HepG2 (cell line): ENCODE results near the gene FDXR. TPM values are rescaled to one million over a fixed set of nuclear protein-coding genes. Genes with fewer than 3 reads are reported as not detected.

Source experiments
- ARID2 ChIP-seq: sonication (generic); formaldehyde crosslinking; IDR thresholded peaks from 2 replicates; pipeline ENCODE4 v1.8.1; 2022; ENCODE audit warnings: mild to moderate bottlenecking, missing genetic modification reagents, borderline replicate concordance
- ATRX ChIP-seq: sonication (generic); formaldehyde crosslinking; IDR thresholded peaks from 2 replicates; pipeline ENCODE4 v1.4.0; 2020; ENCODE audit warnings: missing genetic modification reagents, borderline replicate concordance
- JDP2 ChIP-seq: sonication (generic); formaldehyde crosslinking; IDR thresholded peaks from 2 replicates; pipeline ENCODE4 v1.8.1; 2022; ENCODE audit warnings: missing genetic modification reagents, borderline replicate concordance
- KDM5B ChIP-seq: sonication (generic); formaldehyde crosslinking; IDR thresholded peaks from 2 replicates; pipeline ENCODE4 v1.4.0; 2020; ENCODE audit warnings: missing genetic modification reagents, mild to moderate bottlenecking, borderline replicate concordance
- PPARG ChIP-seq: conservative IDR thresholded peaks from 2 replicates; pipeline ENCODE4 v1.6.1; 2016; ENCODE audit warnings: missing biosample characterization, missing genetic modification reagents
- RAD21 ChIP-seq: fragments of 450-650 bp; formaldehyde crosslinking; IDR thresholded peaks from 2 replicates; pipeline ENCODE4 v1.5.0; 2020; ENCODE audit warnings: mild to moderate bottlenecking
- RFX5 ChIP-seq: IDR thresholded peaks from 2 replicates; pipeline ENCODE4 v1.6.1; 2011; ENCODE audit warnings: low read depth, low read length, improper control_type of control experiment
- RFXAP ChIP-seq: sonication (generic); formaldehyde crosslinking; IDR thresholded peaks from 2 replicates; pipeline ENCODE4 v1.4.0; 2020; ENCODE audit warnings: missing genetic modification reagents, borderline replicate concordance
- THYN1 ChIP-seq: sonication (generic); formaldehyde crosslinking; IDR thresholded peaks from 2 replicates; pipeline ENCODE4 v1.8.1; 2023; ENCODE audit warnings: low read depth, mild to moderate bottlenecking, moderate library complexity, missing genetic modification reagents, borderline replicate concordance
- ZBTB34 ChIP-seq: sonication (generic); formaldehyde crosslinking; IDR thresholded peaks from 2 replicates; pipeline ENCODE4 v1.8.0; 2022; ENCODE audit warnings: mild to moderate bottlenecking, missing genetic modification reagents
- ZFYVE20 ChIP-seq: sonication (generic); formaldehyde crosslinking; IDR thresholded peaks from 2 replicates; pipeline ENCODE4 v1.8.0; 2023; ENCODE audit warnings: low read depth, mild to moderate bottlenecking, moderate library complexity, missing genetic modification reagents, borderline replicate concordance
- ZNF24 ChIP-seq: fragments of 450-650 bp; IDR thresholded peaks from 2 replicates; pipeline ENCODE4 v1.6.1; 2017; ENCODE audit warnings: antibody characterized with exemption, mild to moderate bottlenecking
- ZNF557 ChIP-seq: sonication (generic); formaldehyde crosslinking; IDR thresholded peaks from 2 replicates; pipeline ENCODE4 v1.4.0; 2020; ENCODE audit warnings: missing genetic modification reagents
- ZNF644 ChIP-seq: IDR thresholded peaks from 2 replicates; pipeline ENCODE4 v1.6.1; 2016; ENCODE audit warnings: low read depth
- ZNF660 ChIP-seq: sonication (generic); formaldehyde crosslinking; IDR thresholded peaks from 2 replicates; pipeline ENCODE4 v1.5.1; 2020; ENCODE audit warnings: mild to moderate bottlenecking, low read depth, missing genetic modification reagents, borderline replicate concordance
- ZNF83 ChIP-seq: sonication (generic); formaldehyde crosslinking; IDR thresholded peaks from 2 replicates; pipeline ENCODE4 v1.4.0; 2020; ENCODE audit warnings: missing genetic modification reagents, mild to moderate bottlenecking, borderline replicate concordance
- polyA plus RNA-seq, 8 experiments: library from polyadenylated mRNA; depleted of rRNA in 3 of 8; stranded (reverse) in 7 of 8; unstranded in 1 of 8; fragments of >200 nt; fragmentation: Illumina TruSeq in 4 of 8; extraction: Trizol in 4 of 8; gene quantifications; 2 replicates each; pipeline versions ENCODE4 v1.2.1 to v1.2.3, GENCODE V29; 2011 to 2016; ENCODE audit warnings: low read depth in 4 of 8, missing spikeins in 1 of 8, mixed read lengths in 1 of 8; ENCODE audit not compliant: insufficient read depth in 1 of 8
- total RNA-seq, 5 experiments: library from RNA; depleted of rRNA; stranded (reverse); fragments of >200 nt; fragmentation: Illumina TruSeq; extraction: Trizol; gene quantifications; 2 replicates each; pipeline ENCODE4 v1.2.3, GENCODE V29; 2016; ENCODE audit warnings: low read depth in 1 of 5
- TF ChIP-seq, protein P1 (sequence below): sonication (generic); formaldehyde crosslinking; IDR thresholded peaks from 2 replicates; pipeline ENCODE4 v1.5.0; 2020; ENCODE audit warnings: missing genetic modification reagents
- TF ChIP-seq, protein P2 (sequence below): IDR thresholded peaks from 2 replicates; pipeline ENCODE4 v1.6.1; 2016; ENCODE audit warnings: control low read depth
- TF ChIP-seq, protein P3 (sequence below): sonication (generic); formaldehyde crosslinking; IDR thresholded peaks from 2 replicates; pipeline ENCODE4 v1.4.0; 2020; ENCODE audit warnings: missing genetic modification reagents, borderline replicate concordance

FDXR gene
- total and polyA plus RNA-seq, 2 of the 13 experiments (the other 11 are each of a cell fraction or from before 2014, with no cell fraction given) = 23.4 to 116 TPM

GRCh38 chr17:74872313-74873036 is at the start of gene FDXR (continued):
- TF ChIP-seq ZFYVE20 (CRISPR knock-in tag) = no peak
- TF ChIP-seq, protein P1, sequence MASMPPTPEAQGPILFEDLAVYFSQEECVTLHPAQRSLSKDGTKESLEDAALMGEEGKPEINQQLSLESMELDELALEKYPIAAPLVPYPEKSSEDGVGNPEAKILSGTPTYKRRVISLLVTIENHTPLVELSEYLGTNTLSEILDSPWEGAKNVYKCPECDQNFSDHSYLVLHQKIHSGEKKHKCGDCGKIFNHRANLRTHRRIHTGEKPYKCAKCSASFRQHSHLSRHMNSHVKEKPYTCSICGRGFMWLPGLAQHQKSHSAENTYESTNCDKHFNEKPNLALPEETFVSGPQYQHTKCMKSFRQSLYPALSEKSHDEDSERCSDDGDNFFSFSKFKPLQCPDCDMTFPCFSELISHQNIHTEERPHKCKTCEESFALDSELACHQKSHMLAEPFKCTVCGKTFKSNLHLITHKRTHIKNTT (CRISPR knock-in tag) = peak; percentile 90; the same call in 1 of the 2 replicates
- no peak for TF ChIP-seq RFXAP (CRISPR knock-in tag)
- 0 out of 2 replicates have a peak, but pooled peaks have one; percentile 7 for TF ChIP-seq ZNF644 (CRISPR knock-in tag)
- TF ChIP-seq RAD21 = peak; percentile 58
- TF ChIP-seq THYN1 (CRISPR knock-in tag) = peak; percentile 82; the same call in 1 of the 2 replicates
- TF ChIP-seq, protein P2, sequence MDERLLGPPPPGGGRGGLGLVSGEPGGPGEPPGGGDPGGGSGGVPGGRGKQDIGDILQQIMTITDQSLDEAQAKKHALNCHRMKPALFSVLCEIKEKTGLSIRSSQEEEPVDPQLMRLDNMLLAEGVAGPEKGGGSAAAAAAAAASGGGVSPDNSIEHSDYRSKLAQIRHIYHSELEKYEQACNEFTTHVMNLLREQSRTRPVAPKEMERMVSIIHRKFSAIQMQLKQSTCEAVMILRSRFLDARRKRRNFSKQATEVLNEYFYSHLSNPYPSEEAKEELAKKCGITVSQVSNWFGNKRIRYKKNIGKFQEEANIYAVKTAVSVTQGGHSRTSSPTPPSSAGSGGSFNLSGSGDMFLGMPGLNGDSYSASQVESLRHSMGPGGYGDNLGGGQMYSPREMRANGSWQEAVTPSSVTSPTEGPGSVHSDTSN = no peak
- TF ChIP-seq ZNF557 (CRISPR knock-in tag) = peak; percentile 71; the same call in 1 of the 2 replicates
- TF ChIP-seq ATRX (CRISPR knock-in tag) = no peak
- TF ChIP-seq, protein P3, sequence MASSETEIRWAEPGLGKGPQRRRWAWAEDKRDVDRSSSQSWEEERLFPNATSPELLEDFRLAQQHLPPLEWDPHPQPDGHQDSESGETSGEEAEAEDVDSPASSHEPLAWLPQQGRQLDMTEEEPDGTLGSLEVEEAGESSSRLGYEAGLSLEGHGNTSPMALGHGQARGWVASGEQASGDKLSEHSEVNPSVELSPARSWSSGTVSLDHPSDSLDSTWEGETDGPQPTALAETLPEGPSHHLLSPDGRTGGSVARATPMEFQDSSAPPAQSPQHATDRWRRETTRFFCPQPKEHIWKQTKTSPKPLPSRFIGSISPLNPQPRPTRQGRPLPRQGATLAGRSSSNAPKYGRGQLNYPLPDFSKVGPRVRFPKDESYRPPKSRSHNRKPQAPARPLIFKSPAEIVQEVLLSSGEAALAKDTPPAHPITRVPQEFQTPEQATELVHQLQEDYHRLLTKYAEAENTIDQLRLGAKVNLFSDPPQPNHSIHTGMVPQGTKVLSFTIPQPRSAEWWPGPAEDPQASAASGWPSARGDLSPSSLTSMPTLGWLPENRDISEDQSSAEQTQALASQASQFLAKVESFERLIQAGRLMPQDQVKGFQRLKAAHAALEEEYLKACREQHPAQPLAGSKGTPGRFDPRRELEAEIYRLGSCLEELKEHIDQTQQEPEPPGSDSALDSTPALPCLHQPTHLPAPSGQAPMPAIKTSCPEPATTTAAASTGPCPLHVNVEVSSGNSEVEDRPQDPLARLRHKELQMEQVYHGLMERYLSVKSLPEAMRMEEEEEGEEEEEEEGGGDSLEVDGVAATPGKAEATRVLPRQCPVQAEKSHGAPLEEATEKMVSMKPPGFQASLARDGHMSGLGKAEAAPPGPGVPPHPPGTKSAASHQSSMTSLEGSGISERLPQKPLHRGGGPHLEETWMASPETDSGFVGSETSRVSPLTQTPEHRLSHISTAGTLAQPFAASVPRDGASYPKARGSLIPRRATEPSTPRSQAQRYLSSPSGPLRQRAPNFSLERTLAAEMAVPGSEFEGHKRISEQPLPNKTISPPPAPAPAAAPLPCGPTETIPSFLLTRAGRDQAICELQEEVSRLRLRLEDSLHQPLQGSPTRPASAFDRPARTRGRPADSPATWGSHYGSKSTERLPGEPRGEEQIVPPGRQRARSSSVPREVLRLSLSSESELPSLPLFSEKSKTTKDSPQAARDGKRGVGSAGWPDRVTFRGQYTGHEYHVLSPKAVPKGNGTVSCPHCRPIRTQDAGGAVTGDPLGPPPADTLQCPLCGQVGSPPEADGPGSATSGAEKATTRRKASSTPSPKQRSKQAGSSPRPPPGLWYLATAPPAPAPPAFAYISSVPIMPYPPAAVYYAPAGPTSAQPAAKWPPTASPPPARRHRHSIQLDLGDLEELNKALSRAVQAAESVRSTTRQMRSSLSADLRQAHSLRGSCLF (CRISPR knock-in tag) = 0 out of 2 replicates have a peak, but pooled peaks have one; percentile 77
- no peak for TF ChIP-seq ZNF660 (CRISPR knock-in tag)
- TF ChIP-seq KDM5B (CRISPR knock-in tag) = peak; percentile 68
- TF ChIP-seq ZNF24 = no peak
- peak; percentile 35; the same call in 1 of the 2 replicates for TF ChIP-seq PPARG (CRISPR knock-in tag)
- peak; percentile 73; the same call in 1 of the 2 replicates for TF ChIP-seq ZBTB34 (CRISPR knock-in tag)
- no peak for TF ChIP-seq RFX5
- TF ChIP-seq ZNF83 = no peak; the same call in 1 of the 2 replicates
- TF ChIP-seq JDP2 (CRISPR knock-in tag) = peak; percentile 52; the same call in 1 of the 2 replicates
- peak; percentile 97 for TF ChIP-seq ARID2
